ENCODE measurements around the gene CCDC78.

CCDC78 gene

DNA sequence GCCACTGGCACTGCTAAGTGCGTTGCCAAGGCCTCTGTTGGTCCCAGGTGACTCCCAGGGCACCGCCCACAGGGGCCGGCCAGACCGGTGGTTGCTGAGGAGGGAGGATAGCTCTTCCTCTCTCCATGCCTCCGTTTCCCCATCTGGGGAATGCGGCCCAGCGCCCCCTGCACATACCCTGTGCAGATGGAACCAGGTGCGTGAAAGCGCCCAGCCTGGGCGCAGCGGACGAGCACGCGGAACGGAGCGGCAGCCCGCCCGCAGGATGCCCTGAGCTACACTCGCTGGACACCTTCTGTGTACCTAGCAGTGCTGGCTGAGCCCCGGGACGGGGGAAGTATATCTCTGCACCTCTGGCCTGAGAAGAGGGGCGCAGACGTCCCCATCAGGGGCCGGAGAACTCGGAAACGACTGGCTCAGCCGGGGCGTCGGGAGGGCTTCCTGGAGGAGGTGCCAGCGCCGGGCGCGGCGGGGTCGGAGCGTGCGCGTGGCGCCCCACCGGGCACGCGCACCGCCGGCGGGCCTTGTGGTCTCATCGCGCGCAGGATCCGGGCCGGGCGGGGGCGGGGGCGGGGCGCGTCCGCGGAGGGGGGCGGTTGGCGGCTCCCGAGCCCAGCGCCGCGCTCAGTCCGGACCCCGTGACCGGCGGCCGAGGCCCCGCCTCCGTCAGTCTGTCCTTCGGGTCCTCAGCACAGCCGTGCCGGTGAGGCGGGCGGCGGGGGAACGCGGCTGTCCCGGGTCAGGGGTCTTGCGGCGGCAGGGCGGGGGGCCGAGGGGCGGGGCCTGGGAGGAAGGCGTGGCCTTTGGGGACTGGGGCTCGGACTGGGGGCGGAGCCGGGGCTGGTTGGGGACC, at the start of gene CCDC78, which contains the start of gene HAGHL:
Gene CCDC78, minus strand, starts transcription at position 6 of the 853 bp plus-strand sequence. CDS start 76 bp downstream, outside the sequence.
Gene HAGHL, plus strand, starts transcription at position 669 of the 853 bp plus-strand sequence. CDS start 404 bp downstream, outside the sequence.
- no peak for DNase-seq

DNA sequence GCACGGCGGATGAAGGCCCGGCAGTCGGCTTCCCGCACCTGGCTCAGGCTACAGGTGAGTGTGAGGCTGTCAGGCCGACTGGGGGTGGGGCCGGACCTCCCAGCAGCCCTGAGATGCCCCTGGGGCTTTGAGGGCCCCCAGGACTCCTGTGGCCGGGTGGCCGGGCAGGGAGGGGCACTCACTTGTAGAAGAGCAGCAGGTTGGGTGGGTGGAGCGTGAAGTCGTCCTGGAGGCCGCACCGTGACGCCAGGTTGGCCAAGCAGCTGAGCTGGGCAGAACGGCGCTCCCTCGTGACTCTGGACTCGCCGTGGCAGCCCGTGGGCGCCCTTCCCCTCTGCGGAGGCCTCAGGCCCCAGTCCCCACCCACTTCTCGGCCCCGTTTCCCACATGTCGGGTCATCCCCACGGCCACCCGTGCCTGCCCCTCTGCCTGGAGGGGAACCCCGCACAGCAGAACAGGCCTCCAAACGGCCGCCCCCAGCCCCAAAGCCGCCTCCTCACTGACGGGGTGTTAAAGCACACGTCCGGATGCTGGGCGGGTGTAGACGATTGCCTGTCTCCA, 49.1 kb upstream of the CCDC78 start:
- DNase-seq = no peak

DNA sequence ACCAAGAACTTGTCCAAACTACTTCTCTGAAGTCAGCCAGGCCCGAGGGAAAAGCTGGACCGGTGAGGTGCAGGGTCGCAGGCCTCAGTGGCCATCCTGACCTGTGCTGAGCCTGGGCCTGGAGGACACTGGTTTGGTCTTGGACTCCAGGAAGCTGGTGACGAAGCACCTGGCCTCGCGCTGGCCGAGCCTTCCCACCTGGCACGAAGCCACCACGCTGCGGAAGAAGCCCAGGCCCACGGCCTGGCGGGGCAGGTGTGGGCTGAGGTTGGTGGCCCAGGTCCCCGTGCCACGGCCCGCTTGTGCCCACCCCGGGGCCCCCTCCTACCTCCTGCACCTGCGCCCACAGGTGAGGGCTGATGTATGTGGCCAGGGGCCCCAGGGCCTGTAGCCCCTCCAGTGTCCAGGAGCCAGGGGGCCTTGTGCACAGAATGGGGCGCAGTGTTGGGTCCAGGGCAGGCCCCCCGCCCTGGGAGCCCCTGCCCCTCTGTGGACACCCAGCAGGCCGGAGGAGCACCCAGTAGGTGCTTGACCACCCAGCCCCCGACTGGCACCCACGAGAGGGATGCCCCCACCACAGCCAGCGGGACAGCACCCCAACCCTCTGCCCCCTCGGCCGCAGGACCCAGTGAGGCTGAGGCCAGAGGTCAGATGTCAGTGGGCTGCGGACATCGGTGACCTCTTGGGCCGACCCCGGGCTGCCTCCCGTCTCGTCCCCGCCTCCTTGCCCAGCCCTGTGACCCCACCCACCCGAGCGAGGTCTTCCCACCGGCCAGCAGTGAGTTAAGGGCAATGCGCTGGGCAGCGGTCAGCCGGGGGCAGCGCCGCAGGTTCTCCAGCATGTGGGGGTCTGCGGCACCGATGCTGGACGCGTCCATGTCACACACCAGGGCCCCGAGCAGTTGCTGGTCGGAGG, 48.1 kb upstream of the CCDC78 start:
- no peak for DNase-seq

DNA sequence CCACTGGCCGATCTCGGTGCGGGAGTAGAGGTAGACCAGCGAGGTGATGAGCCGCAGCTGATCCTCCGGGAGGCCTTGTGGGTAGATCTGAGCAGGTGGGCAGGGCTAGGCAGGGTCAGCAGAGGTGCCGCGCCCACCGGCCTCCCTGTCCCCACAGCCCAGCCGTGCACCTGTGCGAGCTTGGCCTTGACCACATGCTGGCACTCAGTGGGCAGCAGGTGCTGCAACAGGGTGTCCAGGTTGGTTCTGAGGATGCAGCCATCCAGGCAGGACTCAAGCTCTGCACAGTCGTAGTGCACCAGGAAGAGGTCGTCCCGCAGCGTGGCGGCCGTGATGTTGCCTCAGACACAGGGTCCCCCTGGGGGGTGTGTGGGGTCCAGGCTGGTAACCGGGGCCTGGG, 46.7 kb upstream of the CCDC78 start:
- DNase-seq = no peak

DNA sequence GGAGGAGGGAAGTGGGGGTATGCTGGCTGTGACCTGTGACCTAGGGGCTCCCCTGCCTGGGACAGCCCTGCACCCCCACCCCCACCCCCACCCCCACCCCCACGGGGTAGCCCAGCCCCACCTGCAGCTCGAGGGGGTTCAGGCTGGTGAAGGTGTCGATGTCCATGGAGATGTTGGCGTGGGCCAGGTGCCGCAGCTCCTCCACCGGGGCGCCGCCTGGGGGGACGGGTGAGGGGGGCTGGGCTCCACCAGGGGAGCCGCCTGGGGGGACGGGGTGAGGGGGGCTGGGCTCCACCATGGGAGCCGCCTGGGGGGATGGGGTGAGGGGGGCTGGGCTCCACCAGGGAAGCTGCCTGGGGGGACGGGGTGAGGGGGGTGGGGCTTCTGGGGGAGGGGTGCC, 44.2 kb upstream of the CCDC78 start:
- no peak for DNase-seq

DNA sequence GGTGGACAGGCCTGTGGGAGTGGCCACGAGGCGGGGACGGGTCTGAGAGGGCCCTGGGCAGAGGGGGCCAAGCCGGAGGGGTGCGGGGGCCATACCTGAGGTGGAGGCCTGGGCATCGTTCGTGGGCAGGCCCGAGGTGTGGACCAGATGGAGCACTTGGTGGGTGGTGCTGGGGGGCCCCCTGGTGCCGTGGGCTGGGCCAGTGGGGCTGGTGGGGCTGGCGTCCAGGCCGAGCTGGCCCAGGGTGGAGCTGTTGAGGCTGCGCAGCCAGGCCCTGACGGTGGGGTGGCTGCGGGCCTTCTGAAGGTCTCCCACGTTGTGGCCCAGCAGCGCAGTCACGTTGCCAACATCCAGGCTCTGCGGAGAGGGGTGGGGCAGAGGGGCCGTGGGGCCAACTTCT, 43.7 kb upstream of the CCDC78 start:
- no peak for DNase-seq

DNA sequence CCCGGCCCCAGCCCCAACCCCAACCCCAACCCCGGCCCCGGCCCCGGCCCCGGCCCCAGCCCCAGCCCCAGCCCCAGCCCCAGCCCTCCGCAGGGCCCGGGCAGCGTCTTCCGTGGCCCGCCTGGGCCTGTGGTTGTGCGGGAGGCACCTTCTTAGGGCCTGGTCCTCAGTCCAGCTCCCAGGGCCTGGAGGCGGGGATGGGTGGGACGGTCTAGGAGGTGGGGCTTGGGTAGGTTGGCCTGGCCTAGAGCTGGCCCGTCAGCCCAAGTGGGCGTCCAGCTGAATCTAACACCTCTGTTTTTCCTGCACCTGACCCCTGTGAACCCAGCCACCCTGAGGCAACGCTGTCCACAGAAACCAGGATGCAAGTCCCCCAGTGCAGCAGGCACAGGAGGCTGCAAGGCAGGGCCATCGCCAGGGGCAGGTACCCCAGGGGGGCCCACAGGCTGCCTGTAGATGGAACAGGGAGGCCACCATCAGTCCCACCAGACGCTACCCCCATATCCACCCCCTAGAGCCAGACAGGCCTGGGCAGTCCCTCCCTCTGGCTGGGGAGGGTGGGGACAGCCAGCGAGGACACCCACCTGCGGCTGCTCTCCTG, 43.0 kb upstream of the CCDC78 start:
- no peak for DNase-seq

DNA sequence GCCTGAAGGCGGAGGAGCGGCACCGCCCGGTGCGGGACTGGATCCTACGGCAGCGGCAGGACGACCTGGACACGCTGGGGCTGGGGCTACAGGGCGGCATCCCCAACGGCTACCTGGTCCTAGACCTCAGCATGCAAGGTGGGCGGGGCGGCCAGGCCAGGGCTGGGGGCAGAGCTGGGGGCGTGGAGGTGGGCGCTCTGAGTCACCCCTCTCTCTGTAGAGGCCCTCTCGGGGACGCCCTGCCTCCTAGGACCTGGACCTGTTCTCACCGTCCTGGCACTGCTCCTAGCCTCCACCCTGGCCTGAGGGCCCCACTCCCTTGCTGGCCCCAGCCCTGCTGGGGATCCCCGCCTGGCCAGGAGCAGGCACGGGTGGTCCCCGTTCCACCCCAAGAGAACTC, 42.2 kb upstream of the CCDC78 start:
- DNase-seq = no peak

DNA sequence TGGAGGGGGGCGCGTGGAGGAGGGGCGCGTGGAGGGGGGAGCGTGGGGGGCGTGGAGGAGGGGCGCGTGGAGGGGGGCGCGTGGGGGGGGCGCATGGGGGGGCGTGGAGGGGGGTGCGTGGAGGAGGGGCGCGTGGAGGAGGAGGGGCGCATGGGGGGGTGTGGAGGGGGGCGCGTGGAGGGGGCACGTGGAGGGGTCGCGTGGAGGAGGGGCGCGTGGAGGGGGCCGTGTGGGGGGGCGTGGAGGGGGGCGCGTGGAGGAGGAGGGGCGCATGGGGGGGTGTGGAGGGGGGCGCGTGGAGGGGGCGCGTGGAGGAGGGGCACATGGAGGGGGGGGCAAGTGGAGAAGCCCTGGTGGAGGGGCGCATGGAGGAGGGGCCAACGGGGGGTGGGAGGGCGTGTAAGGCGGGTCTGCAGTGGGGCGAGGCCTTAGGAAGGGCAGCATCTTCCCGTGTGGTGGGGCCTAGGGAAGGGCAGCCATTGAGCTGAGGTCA, 41.5 kb upstream of the CCDC78 start:
- DNase-seq = no peak

DNA sequence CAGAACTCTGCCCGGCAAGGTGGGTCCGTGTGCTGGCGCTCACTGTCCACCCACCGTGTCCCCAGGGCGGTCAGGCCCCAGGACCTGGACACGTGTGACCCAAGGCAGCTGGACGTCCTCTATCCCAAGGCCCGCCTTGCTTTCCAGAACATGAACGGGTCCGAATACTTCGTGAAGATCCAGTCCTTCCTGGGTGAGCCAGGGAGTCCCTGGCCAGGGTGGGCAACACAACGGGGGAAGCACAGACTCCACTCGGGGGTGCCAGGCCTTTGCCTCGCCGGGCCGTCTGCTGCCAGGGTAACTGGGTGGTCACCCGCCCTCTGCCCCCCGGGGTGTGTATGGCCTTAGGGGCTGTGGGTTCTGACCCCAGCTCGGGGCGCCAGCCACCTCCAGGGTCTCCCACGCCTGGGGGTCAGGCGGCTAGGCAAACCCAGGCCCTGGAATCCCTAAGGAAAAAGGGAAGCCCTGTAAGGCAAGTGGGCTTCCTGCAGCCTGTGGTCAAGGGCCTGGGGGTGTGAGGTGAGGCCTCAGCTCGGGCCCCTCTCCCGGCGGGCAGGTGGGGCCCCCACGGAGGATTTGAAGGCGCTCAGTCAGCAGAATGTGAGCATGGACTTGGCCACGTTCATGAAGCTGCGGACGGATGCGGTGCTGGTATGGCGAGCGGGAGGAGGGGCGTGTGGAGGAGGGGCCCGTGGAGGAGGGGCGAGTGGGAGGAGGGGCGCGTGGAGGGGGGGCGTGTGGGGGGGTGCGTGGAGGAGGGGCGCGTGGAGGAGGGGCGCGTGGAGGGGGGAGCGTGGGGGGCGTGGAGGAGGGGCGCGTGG, 40.8 kb upstream of the CCDC78 start:
- no peak for DNase-seq

DNA sequence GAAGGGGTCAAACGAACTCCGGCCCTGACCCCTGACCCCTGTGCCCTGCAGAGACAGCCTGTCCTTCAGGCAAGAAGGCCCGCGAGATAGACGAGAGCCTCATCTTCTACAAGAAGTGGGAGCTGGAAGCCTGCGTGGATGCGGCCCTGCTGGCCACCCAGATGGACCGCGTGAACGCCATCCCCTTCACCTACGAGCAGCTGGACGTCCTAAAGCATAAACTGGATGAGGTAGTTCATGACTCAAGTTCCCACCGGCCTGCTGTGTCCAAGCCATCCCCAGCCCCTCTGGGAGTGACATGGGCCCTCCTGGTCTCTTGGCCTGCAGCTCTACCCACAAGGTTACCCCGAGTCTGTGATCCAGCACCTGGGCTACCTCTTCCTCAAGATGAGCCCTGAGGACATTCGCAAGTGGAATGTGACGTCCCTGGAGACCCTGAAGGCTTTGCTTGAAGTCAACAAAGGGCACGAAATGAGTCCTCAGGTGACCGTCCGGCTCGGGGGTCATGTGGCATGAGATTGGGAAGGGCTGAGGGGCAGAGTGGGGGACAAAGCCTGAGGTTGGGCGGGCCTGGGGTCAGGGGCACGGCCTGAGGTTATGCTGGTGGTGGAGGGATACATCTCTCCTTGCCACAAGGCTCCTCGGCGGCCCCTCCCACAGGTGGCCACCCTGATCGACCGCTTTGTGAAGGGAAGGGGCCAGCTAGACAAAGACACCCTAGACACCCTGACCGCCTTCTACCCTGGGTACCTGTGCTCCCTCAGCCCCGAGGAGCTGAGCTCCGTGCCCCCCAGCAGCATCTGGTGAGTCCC, 40.0 kb upstream of the CCDC78 start:
- no peak for DNase-seq

DNA sequence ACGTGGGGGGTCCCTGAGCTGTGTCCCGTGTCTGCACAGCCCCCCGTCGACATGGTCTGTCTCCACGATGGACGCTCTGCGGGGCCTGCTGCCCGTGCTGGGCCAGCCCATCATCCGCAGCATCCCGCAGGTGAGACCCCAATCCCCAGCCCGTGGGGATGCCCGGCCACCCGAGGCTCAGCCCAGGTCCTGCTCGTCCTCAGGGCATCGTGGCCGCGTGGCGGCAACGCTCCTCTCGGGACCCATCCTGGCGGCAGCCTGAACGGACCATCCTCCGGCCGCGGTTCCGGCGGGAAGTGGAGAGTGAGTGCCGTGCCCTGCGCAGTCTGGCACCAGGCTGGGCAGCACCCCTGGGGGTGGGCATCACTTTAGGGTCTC, 39.2 kb upstream of the CCDC78 start:
- DNase-seq = no peak

DNA sequence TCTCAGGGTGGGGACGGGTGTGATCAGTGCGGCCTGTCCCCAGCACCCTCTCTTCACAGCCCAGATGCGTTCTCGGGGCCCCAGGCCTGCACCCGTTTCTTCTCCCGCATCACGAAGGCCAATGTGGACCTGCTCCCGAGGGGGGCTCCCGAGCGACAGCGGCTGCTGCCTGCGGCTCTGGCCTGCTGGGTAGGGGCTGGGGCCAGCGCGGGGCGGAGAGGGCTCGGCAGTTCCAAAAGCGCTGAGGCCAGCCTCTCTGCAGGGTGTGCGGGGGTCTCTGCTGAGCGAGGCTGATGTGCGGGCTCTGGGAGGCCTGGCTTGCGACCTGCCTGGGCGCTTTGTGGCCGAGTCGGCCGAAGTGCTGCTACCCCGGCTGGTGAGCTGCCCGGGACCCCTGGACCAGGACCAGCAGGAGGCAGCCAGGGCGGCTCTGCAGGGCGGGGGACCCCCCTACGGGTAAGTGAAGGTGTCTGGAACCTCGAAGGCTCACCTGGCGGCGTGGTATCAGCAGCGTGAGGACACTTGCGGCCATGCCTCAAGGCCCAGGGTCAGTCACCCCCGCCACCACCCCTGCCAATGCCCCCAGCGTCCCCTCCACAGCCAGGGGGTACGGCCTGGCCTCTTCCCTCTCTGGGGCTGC, 38.7 kb upstream of the CCDC78 start:
- DNase-seq = no peak

DNA sequence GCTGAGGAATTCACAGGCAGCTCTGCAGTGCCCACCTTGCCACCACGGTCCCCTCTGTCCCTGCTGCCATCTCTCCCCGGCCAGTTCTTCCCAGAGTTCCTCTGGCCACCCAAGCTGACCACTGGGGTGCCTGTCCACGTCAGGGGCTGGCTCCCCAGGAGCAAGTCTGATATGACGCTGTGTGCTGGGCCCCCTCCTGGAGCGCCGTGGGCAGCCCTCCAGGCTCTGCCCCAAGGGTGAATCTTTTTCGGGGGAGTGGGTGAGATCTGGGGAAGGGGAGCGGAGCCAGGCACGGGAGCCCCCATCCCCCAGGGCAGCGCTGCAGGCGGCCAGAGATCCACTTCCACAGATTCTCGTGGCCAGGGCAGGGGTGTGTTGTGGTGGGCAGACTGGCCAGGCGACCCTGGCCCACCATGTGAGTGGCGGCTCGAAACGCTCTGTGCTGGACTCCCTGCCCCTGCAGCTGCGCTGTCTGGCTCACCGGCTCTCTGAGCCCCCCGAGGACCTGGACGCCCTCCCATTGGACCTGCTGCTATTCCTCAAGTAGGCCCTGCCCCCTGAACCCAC, 38.0 kb upstream of the CCDC78 start:
- DNase-seq = no peak

DNA sequence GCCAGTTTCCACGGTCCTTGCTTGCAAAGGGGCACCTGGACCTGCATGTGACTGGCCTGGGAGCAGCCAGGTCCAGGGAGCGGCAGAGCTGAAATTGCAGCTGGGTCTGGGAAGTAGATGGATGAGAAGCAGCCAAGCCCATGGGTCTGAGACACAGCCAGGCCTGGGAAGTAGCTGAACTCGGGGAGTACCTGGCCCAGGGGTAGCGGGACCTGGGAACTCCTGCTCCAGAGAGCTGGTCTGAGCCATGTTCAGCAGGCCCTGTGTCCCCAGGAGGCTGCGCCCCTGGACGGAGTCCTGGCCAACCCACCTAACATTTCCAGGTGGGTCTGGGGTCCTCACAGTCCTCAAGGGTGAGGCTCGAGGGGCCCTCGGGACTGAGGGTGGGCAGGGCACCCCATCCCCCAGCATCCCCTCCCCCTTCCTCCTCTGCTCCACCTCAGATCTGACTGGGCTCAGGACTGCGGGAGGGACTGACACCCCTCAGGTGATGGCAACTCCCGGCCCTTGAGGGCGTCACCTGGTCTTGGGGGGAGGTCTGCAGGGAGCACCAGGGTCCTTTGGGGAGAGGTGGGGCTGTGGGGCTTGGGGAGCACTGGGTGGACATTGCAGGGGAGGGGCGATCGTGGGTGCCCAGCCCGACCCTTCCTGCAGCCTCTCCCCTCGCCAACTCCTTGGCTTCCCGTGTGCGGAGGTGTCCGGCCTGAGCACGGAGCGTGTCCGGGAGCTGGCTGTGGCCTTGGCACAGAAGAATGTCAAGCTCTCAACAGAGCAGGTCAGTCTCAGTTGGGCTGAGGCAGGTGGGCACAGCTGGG, 37.3 kb upstream of the CCDC78 start:
- DNase-seq = no peak

DNA sequence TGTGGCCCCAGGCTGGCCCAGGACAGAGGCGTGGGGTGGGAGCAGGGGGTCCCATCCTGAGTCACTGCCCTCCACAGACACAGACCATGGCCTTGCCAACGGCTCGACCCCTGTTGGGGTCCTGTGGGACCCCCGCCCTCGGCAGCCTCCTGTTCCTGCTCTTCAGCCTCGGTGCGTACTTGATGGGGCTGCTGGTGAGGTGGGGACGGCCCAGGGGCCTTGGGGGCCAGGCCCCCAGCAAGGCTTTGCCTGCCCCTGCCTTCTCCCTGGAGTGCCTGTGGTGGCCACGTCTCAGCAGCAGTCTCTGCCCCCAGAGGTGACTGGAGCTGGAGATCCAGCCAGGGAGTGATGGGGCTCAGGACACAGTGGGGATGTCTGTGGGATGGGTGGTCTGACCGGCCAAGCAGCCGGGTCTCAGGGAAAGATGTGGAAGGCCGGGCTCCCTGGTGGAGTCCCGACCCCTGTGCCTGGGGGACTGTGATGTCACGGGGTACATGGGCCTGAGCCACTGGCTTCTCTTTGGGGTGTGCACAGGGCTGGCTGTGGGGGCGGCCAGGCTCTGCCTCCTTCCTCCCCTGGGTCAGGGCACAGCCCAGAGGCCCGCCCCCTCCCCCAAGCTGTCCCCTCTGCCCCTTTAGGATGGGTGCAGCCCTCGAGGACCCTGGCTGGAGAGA, 36.5 kb upstream of the CCDC78 start:
- DNase-seq = no peak

DNA sequence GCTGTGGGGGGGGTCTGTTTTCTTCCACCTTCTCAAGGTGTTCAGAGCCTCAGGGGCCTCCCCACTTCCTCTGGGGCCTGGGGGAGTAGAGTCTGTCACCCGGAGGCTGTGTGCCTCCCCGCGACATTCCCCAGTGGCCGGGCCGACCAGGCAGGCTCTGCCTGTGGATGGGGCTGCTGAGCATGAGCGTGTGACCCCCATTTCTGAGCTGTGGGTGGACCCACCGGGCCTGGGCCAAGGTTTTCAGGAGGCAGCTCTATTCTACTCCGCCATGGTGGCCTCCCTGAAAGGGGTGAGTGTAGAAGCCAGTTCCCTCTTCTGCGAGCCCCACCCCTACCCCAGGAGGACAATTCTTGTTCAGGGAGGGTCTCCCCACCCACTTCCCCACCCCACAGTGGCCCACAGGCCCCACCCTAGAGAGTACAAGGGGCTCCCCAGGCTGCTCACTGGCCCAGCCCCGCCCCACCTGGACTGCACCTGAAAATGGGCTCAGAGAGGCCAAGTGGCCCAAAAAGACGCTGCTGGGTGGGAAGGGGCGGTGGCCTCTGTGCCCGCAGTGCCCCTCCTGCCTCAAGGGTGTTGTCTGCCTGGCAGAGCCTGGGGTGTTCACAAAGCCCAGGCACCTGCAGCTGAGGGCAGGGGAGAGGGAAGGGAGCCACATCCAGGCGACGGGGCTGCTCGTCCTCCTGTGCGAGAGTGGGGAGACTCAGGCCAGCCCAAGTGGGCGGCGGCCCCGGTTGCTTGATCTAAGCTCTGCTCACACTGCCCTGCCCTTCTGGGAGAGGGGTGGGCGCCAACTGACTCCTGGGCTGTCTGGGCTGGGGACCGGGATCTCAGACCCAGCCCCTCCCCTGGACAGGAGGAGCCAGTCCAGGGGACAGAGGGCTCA, 35.6 kb upstream of the CCDC78 start:
- DNase-seq = no peak
